SK-N-SH treated with all-trans-retinoic acid at 6 μM for 48 hours (cell line): ENCODE data around the gene SYNE1.
A peak's percentile ranks its signal among the peaks of the same experiment; 100 is the strongest.

Source experiments
- ATAC-seq: fragments of 200-7000 bp; cut with Tn5 transposase; 3 replicates; pipeline ENCODE4 v1.9.1; 2020; ENCODE audit warnings: mild to moderate bottlenecking, moderate library complexity
- ARNTL ChIP-seq: fragments of 450-650 bp; formaldehyde crosslinking; IDR thresholded peaks from 2 replicates; pipeline ENCODE4 v1.5.0; 2020; ENCODE audit warnings: low read depth, mild to moderate bottlenecking, moderate library complexity, borderline replicate concordance
- BACH2 ChIP-seq: fragments of 250-450 bp; sonication (Bioruptor Pico); IDR thresholded peaks from 2 replicates; pipeline ENCODE4 v1.9.0; 2021; ENCODE audit warnings: mild to moderate bottlenecking, borderline replicate concordance
- CSDC2 ChIP-seq: fragments of 250-450 bp; sonication (Bioruptor Pico); IDR thresholded peaks from 2 replicates; pipeline ENCODE4 v1.5.0; 2020; ENCODE audit warnings: mild to moderate bottlenecking, moderate library complexity
- ESRRG ChIP-seq: fragments of 250-450 bp; sonication (Bioruptor Pico); IDR thresholded peaks from 2 replicates; pipeline ENCODE4 v1.6.1; 2021; ENCODE audit warnings: mild to moderate bottlenecking
- GLIS3 ChIP-seq: fragments of 250-450 bp; sonication (Bioruptor Pico); IDR thresholded peaks from 2 replicates; pipeline ENCODE4 v1.5.0; 2020; ENCODE audit warnings: mild to moderate bottlenecking, moderate library complexity
- ISL1 ChIP-seq: fragments of 250-450 bp; sonication (Bioruptor Pico); IDR thresholded peaks from 2 replicates; pipeline ENCODE4 v2.1.2; 2022; ENCODE audit warnings: mild to moderate bottlenecking, moderate library complexity
- OSR1 ChIP-seq: fragments of 250-450 bp; sonication (Bioruptor Pico); IDR thresholded peaks from 2 replicates; pipeline ENCODE4 v1.8.0; 2022; ENCODE audit warnings: moderate library complexity, mild to moderate bottlenecking, inconsistent platforms
- PPARA ChIP-seq: fragments of 250-450 bp; sonication (Bioruptor Pico); IDR thresholded peaks from 2 replicates; pipeline ENCODE4 v1.5.0; 2020; ENCODE audit warnings: mild to moderate bottlenecking, borderline replicate concordance
- SNAI2 ChIP-seq: fragments of 250-450 bp; sonication (Bioruptor Pico); IDR thresholded peaks from 2 replicates; pipeline ENCODE4 v1.5.0; 2020; ENCODE audit warnings: mild to moderate bottlenecking, moderate library complexity
- TCF4 ChIP-seq: fragments of 250-450 bp; sonication (Bioruptor Pico); IDR thresholded peaks from 2 replicates; pipeline ENCODE4 v1.8.0; 2021; ENCODE audit warnings: mild to moderate bottlenecking, moderate library complexity, borderline replicate concordance
- ZC3H10 ChIP-seq: fragments of 250-450 bp; sonication (Bioruptor Pico); IDR thresholded peaks from 2 replicates; pipeline ENCODE4 v1.5.1; 2021; ENCODE audit warnings: mild to moderate bottlenecking, moderate library complexity
- ZFP3 ChIP-seq: fragments of 250-450 bp; sonication (Bioruptor Pico); IDR thresholded peaks from 2 replicates; pipeline ENCODE4 v1.5.0; 2020; ENCODE audit warnings: mild to moderate bottlenecking, moderate library complexity
- ZFP30 ChIP-seq: fragments of 450-650 bp; formaldehyde crosslinking; IDR thresholded peaks from 2 replicates; pipeline ENCODE4 v1.5.0; 2022; ENCODE audit warnings: mild to moderate bottlenecking, moderate library complexity
- ZNF565 ChIP-seq: fragments of 450-650 bp; formaldehyde crosslinking; conservative IDR thresholded peaks from 2 replicates; pipeline ENCODE4 v1.5.0; 2020; ENCODE audit warnings: low read depth, mild to moderate bottlenecking, moderate library complexity
- ZNF70 ChIP-seq: fragments of 450-650 bp; formaldehyde crosslinking; IDR thresholded peaks from 2 replicates; pipeline ENCODE4 v1.5.0; 2020; ENCODE audit warnings: mild to moderate bottlenecking, moderate library complexity
- ZNF8 ChIP-seq: fragments of 450-650 bp; formaldehyde crosslinking; IDR thresholded peaks from 2 replicates; pipeline ENCODE4 v1.5.0; 2020; ENCODE audit warnings: mild to moderate bottlenecking, moderate library complexity
- TF ChIP-seq, protein P1 (sequence below): fragments of 250-450 bp; sonication (Bioruptor Pico); IDR thresholded peaks from 2 replicates; pipeline ENCODE4 v1.5.1; 2021; ENCODE audit warnings: mild to moderate bottlenecking, moderate library complexity
- TF ChIP-seq, protein P2 (sequence below): fragments of 250-450 bp; sonication (Bioruptor Pico); IDR thresholded peaks from 2 replicates; pipeline ENCODE4 v1.8.0; 2021; ENCODE audit warnings: low read depth, mild to moderate bottlenecking, moderate library complexity, borderline replicate concordance
- TF ChIP-seq, protein P3 (sequence below): fragments of 250-450 bp; sonication (Bioruptor Pico); IDR thresholded peaks from 2 replicates; pipeline ENCODE4 v1.5.0; 2020; ENCODE audit warnings: mild to moderate bottlenecking, moderate library complexity
- TF ChIP-seq, protein P4 (sequence below): fragments of 250-450 bp; sonication (Bioruptor Pico); IDR thresholded peaks from 2 replicates; pipeline ENCODE4 v1.5.1; 2020; ENCODE audit warnings: low read depth, mild to moderate bottlenecking, moderate library complexity

The SYNE1 gene

DNA sequence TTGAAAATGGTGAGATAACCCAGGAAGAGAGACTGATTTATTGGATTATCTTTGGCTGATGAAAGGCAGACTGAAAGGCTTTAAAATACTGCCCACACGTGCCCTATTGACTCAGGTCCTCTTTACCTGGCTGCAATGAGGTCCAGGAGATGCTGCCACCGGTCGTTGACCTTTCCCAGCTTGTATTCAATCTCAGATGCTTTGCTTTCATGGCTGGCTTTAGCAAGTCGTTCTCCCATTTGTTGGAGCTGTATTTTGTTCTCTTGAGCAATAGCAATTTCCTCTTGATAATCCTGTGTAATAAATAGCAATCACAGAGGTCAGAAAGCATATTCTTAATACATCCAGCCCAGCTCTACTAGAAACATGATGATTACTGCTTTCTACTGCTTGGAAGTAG is 460.9 kb downstream of the SYNE1 start:
- no peak for TF ChIP-seq CSDC2 (CRISPR knock-in tag)
- no peak for TF ChIP-seq OSR1 (CRISPR knock-in tag)
- TF ChIP-seq BACH2 (CRISPR knock-in tag): no peak
- no peak for TF ChIP-seq GLIS3 (CRISPR knock-in tag)
- TF ChIP-seq ARNTL (CRISPR knock-in tag): no peak
- TF ChIP-seq, protein P1, sequence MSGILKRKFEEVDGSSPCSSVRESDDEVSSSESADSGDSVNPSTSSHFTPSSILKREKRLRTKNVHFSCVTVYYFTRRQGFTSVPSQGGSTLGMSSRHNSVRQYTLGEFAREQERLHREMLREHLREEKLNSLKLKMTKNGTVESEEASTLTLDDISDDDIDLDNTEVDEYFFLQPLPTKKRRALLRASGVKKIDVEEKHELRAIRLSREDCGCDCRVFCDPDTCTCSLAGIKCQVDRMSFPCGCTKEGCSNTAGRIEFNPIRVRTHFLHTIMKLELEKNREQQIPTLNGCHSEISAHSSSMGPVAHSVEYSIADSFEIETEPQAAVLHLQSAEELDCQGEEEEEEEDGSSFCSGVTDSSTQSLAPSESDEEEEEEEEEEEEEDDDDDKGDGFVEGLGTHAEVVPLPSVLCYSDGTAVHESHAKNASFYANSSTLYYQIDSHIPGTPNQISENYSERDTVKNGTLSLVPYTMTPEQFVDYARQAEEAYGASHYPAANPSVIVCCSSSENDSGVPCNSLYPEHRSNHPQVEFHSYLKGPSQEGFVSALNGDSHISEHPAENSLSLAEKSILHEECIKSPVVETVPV (CRISPR knock-in tag): no peak
- TF ChIP-seq ZFP30 (CRISPR knock-in tag): no peak
- no peak for TF ChIP-seq ESRRG (CRISPR knock-in tag)
- TF ChIP-seq ZNF565 (CRISPR knock-in tag): no peak
- TF ChIP-seq, protein P2, sequence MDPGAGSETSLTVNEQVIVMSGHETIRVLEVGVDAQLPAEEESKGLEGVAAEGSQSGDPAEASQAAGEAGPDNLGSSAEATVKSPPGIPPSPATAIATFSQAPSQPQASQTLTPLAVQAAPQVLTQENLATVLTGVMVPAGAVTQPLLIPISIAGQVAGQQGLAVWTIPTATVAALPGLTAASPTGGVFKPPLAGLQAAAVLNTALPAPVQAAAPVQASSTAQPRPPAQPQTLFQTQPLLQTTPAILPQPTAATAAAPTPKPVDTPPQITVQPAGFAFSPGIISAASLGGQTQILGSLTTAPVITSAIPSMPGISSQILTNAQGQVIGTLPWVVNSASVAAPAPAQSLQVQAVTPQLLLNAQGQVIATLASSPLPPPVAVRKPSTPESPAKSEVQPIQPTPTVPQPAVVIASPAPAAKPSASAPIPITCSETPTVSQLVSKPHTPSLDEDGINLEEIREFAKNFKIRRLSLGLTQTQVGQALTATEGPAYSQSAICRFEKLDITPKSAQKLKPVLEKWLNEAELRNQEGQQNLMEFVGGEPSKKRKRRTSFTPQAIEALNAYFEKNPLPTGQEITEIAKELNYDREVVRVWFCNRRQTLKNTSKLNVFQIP (CRISPR knock-in tag): no peak
- TF ChIP-seq, protein P3, sequence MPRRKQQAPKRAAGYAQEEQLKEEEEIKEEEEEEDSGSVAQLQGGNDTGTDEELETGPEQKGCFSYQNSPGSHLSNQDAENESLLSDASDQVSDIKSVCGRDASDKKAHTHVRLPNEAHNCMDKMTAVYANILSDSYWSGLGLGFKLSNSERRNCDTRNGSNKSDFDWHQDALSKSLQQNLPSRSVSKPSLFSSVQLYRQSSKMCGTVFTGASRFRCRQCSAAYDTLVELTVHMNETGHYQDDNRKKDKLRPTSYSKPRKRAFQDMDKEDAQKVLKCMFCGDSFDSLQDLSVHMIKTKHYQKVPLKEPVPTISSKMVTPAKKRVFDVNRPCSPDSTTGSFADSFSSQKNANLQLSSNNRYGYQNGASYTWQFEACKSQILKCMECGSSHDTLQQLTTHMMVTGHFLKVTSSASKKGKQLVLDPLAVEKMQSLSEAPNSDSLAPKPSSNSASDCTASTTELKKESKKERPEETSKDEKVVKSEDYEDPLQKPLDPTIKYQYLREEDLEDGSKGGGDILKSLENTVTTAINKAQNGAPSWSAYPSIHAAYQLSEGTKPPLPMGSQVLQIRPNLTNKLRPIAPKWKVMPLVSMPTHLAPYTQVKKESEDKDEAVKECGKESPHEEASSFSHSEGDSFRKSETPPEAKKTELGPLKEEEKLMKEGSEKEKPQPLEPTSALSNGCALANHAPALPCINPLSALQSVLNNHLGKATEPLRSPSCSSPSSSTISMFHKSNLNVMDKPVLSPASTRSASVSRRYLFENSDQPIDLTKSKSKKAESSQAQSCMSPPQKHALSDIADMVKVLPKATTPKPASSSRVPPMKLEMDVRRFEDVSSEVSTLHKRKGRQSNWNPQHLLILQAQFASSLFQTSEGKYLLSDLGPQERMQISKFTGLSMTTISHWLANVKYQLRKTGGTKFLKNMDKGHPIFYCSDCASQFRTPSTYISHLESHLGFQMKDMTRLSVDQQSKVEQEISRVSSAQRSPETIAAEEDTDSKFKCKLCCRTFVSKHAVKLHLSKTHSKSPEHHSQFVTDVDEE (CRISPR knock-in tag): no peak
- TF ChIP-seq, protein P4, sequence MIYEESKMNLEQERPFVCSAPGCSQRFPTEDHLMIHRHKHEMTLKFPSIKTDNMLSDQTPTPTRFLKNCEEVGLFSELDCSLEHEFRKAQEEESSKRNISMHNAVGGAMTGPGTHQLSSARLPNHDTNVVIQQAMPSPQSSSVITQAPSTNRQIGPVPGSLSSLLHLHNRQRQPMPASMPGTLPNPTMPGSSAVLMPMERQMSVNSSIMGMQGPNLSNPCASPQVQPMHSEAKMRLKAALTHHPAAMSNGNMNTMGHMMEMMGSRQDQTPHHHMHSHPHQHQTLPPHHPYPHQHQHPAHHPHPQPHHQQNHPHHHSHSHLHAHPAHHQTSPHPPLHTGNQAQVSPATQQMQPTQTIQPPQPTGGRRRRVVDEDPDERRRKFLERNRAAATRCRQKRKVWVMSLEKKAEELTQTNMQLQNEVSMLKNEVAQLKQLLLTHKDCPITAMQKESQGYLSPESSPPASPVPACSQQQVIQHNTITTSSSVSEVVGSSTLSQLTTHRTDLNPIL: no peak
- no peak for TF ChIP-seq ZC3H10 (CRISPR knock-in tag)
- TF ChIP-seq ZNF8: no peak
- TF ChIP-seq ZNF70 (CRISPR knock-in tag): no peak
- no peak for TF ChIP-seq SNAI2 (CRISPR knock-in tag)
- no peak for TF ChIP-seq PPARA (CRISPR knock-in tag)
- TF ChIP-seq, all 23 proteins: peak for 0
- no peak for ATAC-seq

DNA sequence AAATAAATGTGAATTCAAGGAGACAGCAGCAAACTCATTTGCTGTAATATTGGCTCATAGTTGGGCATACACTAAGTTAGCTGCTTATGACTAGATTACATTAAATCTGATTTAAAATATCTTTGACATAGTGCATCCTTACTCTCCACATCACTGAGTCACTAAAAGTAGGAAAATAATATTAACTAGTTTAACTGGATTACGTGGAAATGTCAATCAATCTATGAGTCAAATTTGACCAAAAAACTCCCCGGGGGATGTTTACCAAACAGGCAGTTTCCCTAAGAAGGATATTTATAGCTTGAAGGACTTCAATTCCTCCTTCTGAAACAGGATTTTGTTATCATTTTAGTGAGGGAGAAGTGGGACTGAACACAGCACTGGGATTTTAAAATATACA is 463.2 kb downstream of the SYNE1 start:
- 0 out of 2 replicates have a peak, but pooled peaks have one; percentile 19 for TF ChIP-seq ISL1
- no peak for TF ChIP-seq PPARA (CRISPR knock-in tag)
- ATAC-seq: peak; percentile 49; the same call in 1 of the 3 replicates

DNA sequence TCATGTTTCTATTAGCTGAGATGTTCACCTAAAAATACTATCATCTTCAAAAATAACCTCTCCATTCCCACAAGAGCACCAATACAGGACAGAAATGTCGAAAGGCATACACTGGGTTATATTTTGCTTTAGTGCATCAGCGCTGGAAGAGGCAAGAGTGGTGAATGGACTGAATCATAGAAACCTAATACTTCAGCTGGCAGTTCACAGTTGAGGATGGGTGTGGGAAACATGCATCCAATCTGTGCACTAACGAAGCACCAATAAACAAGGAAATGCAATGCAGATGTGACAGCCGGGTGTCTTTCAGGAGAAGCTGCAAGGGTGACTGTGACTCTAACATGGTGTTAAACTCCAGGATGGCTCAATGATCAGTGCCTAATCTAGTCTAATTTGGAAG is 463.8 kb downstream of the SYNE1 start:
- no peak; the same call in 2 of the 3 replicates for ATAC-seq
- TF ChIP-seq ISL1: no peak
- TF ChIP-seq, protein P2 (CRISPR knock-in tag): no peak
- TF ChIP-seq TCF4 (CRISPR knock-in tag): no peak
- TF ChIP-seq OSR1 (CRISPR knock-in tag): no peak
- no peak for TF ChIP-seq CSDC2 (CRISPR knock-in tag)
- TF ChIP-seq ZFP30 (CRISPR knock-in tag): no peak
- TF ChIP-seq ESRRG (CRISPR knock-in tag): no peak
- no peak for TF ChIP-seq ZFP3 (CRISPR knock-in tag)
- no peak for TF ChIP-seq ZNF70 (CRISPR knock-in tag)
- no peak for TF ChIP-seq PPARA (CRISPR knock-in tag)
- no peak for TF ChIP-seq ZC3H10 (CRISPR knock-in tag)
- TF ChIP-seq ZNF8: no peak
- TF ChIP-seq, all 23 proteins: peak for 0
